K562 (cell line): ENCODE results near the gene CEP290. TPM values are rescaled to one million over a fixed set of nuclear protein-coding genes. Genes with fewer than 3 reads are reported as not detected.

Experiments used
- ATAC-seq: fragments of 200-7000 bp; cut with Tn5 transposase; 3 replicates; pipeline ENCODE4 v1.9.1; 2020; ENCODE audit warnings: moderate library complexity
- BruUV-seq: library from RNA; stranded (reverse); fragments of 400-500 nt; replicated peaks from 2 replicates; lab custom pipeline; 2021; lab: Mats Ljungman, UMichigan
- CTCF ChIA-PET: fragments of 300-600 bp; formaldehyde crosslinking; extraction: SDS; loops from one replicate; lab custom pipeline; 2021; ENCODE audit warnings: low intra/inter-chr PET ratio; lab: Yijun Ruan, JAX
- POLR2A ChIA-PET: fragments of 300-600, 350-650 bp; sonication (Branson Sonifier 250); formaldehyde crosslinking; extraction: SDS; loops from one replicate; lab custom pipeline; 2021; ENCODE audit warnings: antibody characterized with exemption, inconsistent platforms; lab: Yijun Ruan, JAX
- DNase-seq, 4 experiments: peaks; one replicate each; pipeline versions ENCODE4 v3.0.0 to v3.0.0-alpha.2; 2011 to 2018; ENCODE audit warnings: low spot score in 3 of 4, mixed read lengths in 3 of 4; ENCODE audit errors: extremely low read depth in 1 of 4
- FAIRE-seq: peaks from 2 replicates; lab custom pipeline; 2011; peaks lifted over from hg19 to GRCh38; lab: Jason Lieb, UNC
- H2AFZ ChIP-seq: 2 replicates; pipeline ENCODE4 v1.6.0; 2011; ENCODE audit warnings: low read depth, low read length, control low read depth, inconsistent platforms
- H3K27ac ChIP-seq: fragments of 200-600 bp; 3 replicates; pipeline ENCODE4 v1.8.0; 2011; ENCODE audit warnings: low read depth, mild to moderate bottlenecking, control low read depth, inconsistent platforms, low read length, moderate library complexity, mixed read lengths; ENCODE audit errors: extremely low read depth
- H3K27me3 ChIP-seq, 2 experiments: fragments of 300-600 bp in 1 of 2; 2 replicates in 1 of 2; 3 replicates in 1 of 2; pipeline versions ENCODE4 v1.6.0 to v1.8.0; 2011; ENCODE audit warnings: inconsistent platforms in 2 of 2, low read length in 2 of 2, mild to moderate bottlenecking in 1 of 2, mixed read lengths in 1 of 2, moderate library complexity in 1 of 2; ENCODE audit not compliant: control insufficient read depth in 2 of 2, insufficient read depth in 2 of 2
- H3K36me3 ChIP-seq: fragments of 300-600 bp; 3 replicates; pipeline ENCODE4 v1.8.0; 2011; ENCODE audit warnings: mild to moderate bottlenecking, low read length, inconsistent platforms; ENCODE audit not compliant: control insufficient read depth, insufficient read depth
- H3K4me1 ChIP-seq, 2 experiments: fragments of 200-600 bp in 1 of 2; replicated peaks in 1 of 2; 2 replicates in 1 of 2; 3 replicates in 1 of 2; pipeline versions ENCODE4 v1.5.1 to v1.8.0; 2011; ENCODE audit warnings: inconsistent platforms in 2 of 2, low read length in 2 of 2, mild to moderate bottlenecking in 1 of 2, mixed read lengths in 1 of 2, moderate library complexity in 1 of 2; ENCODE audit not compliant: control insufficient read depth in 2 of 2, insufficient read depth in 2 of 2
- H3K4me2 ChIP-seq: 2 replicates; pipeline ENCODE4 v1.6.1; 2011; ENCODE audit warnings: low read length, control low read depth, inconsistent platforms, mixed read lengths; ENCODE audit not compliant: insufficient read depth
- H3K4me3 ChIP-seq: fragments of 200-600 bp; sonication (generic), shearing (Covaris generic); 2 replicates; pipeline ENCODE4 v1.5.1; 2016; ENCODE audit warnings: control low read depth, inconsistent platforms
- H3K79me2 ChIP-seq: fragments of 200-600 bp; 3 replicates; pipeline ENCODE4 v1.8.0; 2011; ENCODE audit warnings: low read length, inconsistent platforms; ENCODE audit not compliant: control insufficient read depth, insufficient read depth
- H3K9ac ChIP-seq, 2 experiments: 2 replicates each; pipeline versions ENCODE4 v1.6.0 to v1.6.1; 2011; ENCODE audit warnings: low read depth in 2 of 2, low read length in 2 of 2, control low read depth in 1 of 2, inconsistent platforms in 1 of 2, mild to moderate bottlenecking in 1 of 2, mixed read lengths in 1 of 2; ENCODE audit not compliant: insufficient read depth in 1 of 2
- H3K9me1 ChIP-seq: one replicate; pipeline ENCODE4 v1.6.0; 2011; ENCODE audit warnings: inconsistent platforms, mild to moderate bottlenecking, low read length, moderate library complexity; ENCODE audit not compliant: control insufficient read depth, insufficient read depth
- H3K9me3 ChIP-seq: replicated peaks from 2 replicates; pipeline ENCODE4 v1.5.1; 2011; ENCODE audit warnings: low read depth, low read length, inconsistent platforms; ENCODE audit not compliant: control insufficient read depth, insufficient read depth
- H4K20me1 ChIP-seq: replicated peaks from 2 replicates; pipeline ENCODE4 v1.6.1; 2011; ENCODE audit warnings: low read length, inconsistent platforms, mixed read lengths; ENCODE audit not compliant: control insufficient read depth, insufficient read depth
- BHLHE40 ChIP-seq: IDR thresholded peaks from 2 replicates; pipeline ENCODE4 v1.6.1; 2011; ENCODE audit warnings: low read length, improper control_type of control experiment
- CLOCK ChIP-seq: fragments of 250-450 bp; sonication (Bioruptor Pico); IDR thresholded peaks from 2 replicates; pipeline ENCODE4 v1.4.0; 2020; ENCODE audit warnings: mild to moderate bottlenecking, moderate library complexity, borderline replicate concordance
- MXI1 ChIP-seq: IDR thresholded peaks from 2 replicates; pipeline ENCODE4 v1.6.1; 2011; ENCODE audit warnings: low read depth, mild to moderate bottlenecking, improper control_type of control experiment, low read length
- STAG1 ChIP-seq: sonication (generic); formaldehyde crosslinking; IDR thresholded peaks from 2 replicates; pipeline ENCODE4 v1.5.0; 2020; ENCODE audit warnings: missing genetic modification reagents, borderline replicate concordance
- ZNF780A ChIP-seq: fragments of 250-450 bp; sonication (Bioruptor Pico); IDR thresholded peaks from 2 replicates; pipeline ENCODE4 v1.5.0; 2021; ENCODE audit warnings: mild to moderate bottlenecking
- WGBS: fragments of 100-300 bp; shearing (Covaris generic); methylation state at CpG from one replicate; pipeline ENCODE4 v1.1.6; 2016; ENCODE audit warnings: low coverage, mixed read lengths; ENCODE audit not compliant: insufficient coverage; ENCODE audit errors: missing lambda C conversion rate; 5-methylcytosine and 5-hydroxymethylcytosine counted together
- in situ Hi-C: fragments of 300-500 bp; cut with MboI; formaldehyde crosslinking; loops from 4 replicates; pipeline ENCODE4 v1.15.0; 2018; ENCODE audit warnings: inconsistent platforms, mixed read lengths
- intact Hi-C: fragments of 100-400 bp; cut with micrococcal nuclease; formaldehyde crosslinking; loops from 2 replicates; pipeline ENCODE4 v1.14.2; 2022
- polyA plus RNA-seq, 8 experiments: library from polyadenylated mRNA; depleted of rRNA in 4 of 8; stranded (reverse) in 5 of 8; unstranded in 3 of 8; fragments of >200 nt; fragmentation: Nextera tagmentation in 2 of 8; fragmentation: Illumina TruSeq in 1 of 8; extraction: Ambion mirVana in 2 of 8; extraction: Trizol in 1 of 8; gene quantifications; 2 replicates each; pipeline versions ENCODE4 v1.2.1 to v1.2.3, GENCODE V29; 2011 to 2014; ENCODE audit warnings: inconsistent platforms in 1 of 8, missing spikeins in 1 of 8
- total RNA-seq, 7 experiments: library from RNA; depleted of rRNA in 6 of 7; stranded (reverse); fragments of >200 nt in 6 of 7; fragmentation: Illumina TruSeq in 2 of 7; extraction: Trizol in 2 of 7; gene quantifications; 2 replicates each; pipeline versions ENCODE4 v1.2.1 to v1.2.3, GENCODE V29; 2011 to 2021; ENCODE audit warnings: low replicate concordance in 1 of 7

CEP290 gene
- total and polyA plus RNA-seq, 9 of the 15 experiments (the other 6 are each of a cell fraction or from before 2014, with no cell fraction given) = 7.2 to 19.4 (median 18.1) TPM

- TF ChIP-seq CLOCK (CRISPR knock-in tag) = no peak
Observed at GRCh38 chr12:88057994-88058718, 83.7 kb downstream of the CEP290 start (continued).

GRCh38 chr12:88056571-88056970, 85.3 kb downstream of the CEP290 start:
- CTCF ChIA-PET = no interaction called here

More at GRCh38 chr12:88056571-88056970, 85.3 kb downstream of the CEP290 start:
- no TSS peak for BruUV-seq
- DNase-seq (no peak), ATAC-seq (no peak), FAIRE-seq (peak; percentile 6)
- Histone ChIP-seq H3K4me2 (no peak overlapping the region), H3K79me2 (no peaks in the 10 kb centered on the region), H3K4me3 (no peak overlapping the region), H3K9me1 (no peaks in the 10 kb centered on the region), H4K20me1 (no peaks in the 10 kb centered on the region), H3K9me3 (no peaks in the 10 kb centered on the region), H2AFZ (no peak overlapping the region), H3K36me3 (peaks cover 47% of the 10 kb centered on the region), H3K4me1 (no peaks in the 10 kb centered on the region), H3K27ac (no peak overlapping the region), H3K9ac (no peak overlapping the region), H3K27me3 (no peaks in the 10 kb centered on the region)
- in situ Hi-C loops = no loop called here
- intact Hi-C loops = no loop called here
- 55% methylated on average over 2 of the region's 2 CpGs for WGBS
- POLR2A ChIA-PET = no interaction called here
- no peak for TF ChIP-seq BHLHE40
- no peak for TF ChIP-seq MXI1
- TF ChIP-seq STAG1 = no peak
- no peak for TF ChIP-seq ZNF780A (CRISPR knock-in tag)
